Spleen (tissue), 11 donors: ENCODE data around the gene METTL18. TPM values are rescaled to one million over a fixed set of nuclear protein-coding genes. Genes with fewer than 3 reads are reported as not detected.
"Not testable (repeated sequence)": the region's sequence is repeated elsewhere in the genome, so short reads cannot be mapped to it uniquely, and the experiment has no call there.

Source experiments
- DNase-seq: peaks from one replicate; pipeline ENCODE4 v3.0.0-alpha.2; 2020
- H3K27ac ChIP-seq, 8 donors: fragments of 200-600 bp; sonication (generic) in 7 of 8; 1 replicate in 4 of 8; 2 replicates in 4 of 8; pipeline versions ENCODE4 v1.5.0 to v1.8.0; 2016 to 2021; ENCODE audit warnings: inconsistent platforms in 4 of 8, mild to moderate bottlenecking in 4 of 8, moderate library complexity in 1 of 8
- H3K27me3 ChIP-seq, 7 donors: fragments of 200-600 bp; sonication (generic) in 6 of 7; replicated peaks in 1 of 7; 1 replicate in 4 of 7; 2 replicates in 3 of 7; pipeline versions ENCODE4 v1.5.0 to v1.8.0; 2016 to 2021; ENCODE audit warnings: inconsistent platforms in 3 of 7, mild to moderate bottlenecking in 1 of 7
- H3K36me3 ChIP-seq, 6 donors: fragments of 200-600 bp; sonication (generic) in 5 of 6; 1 replicate in 4 of 6; 2 replicates in 2 of 6; pipeline versions ENCODE4 v1.5.0 to v1.8.0; 2016 to 2021; ENCODE audit warnings: inconsistent platforms in 2 of 6
- H3K4me1 ChIP-seq, 6 donors: fragments of 200-600 bp; sonication (generic) in 5 of 6; 1 replicate in 3 of 6; 2 replicates in 3 of 6; pipeline versions ENCODE4 v1.5.0 to v1.8.0; 2016 to 2021; ENCODE audit warnings: inconsistent platforms in 3 of 6
- H3K4me3 ChIP-seq, 8 donors: fragments of 200-600 bp; sonication (generic) in 7 of 8; 1 replicate in 4 of 8; 2 replicates in 4 of 8; pipeline versions ENCODE4 v1.5.0 to v1.8.0; 2016 to 2021; ENCODE audit warnings: inconsistent platforms in 4 of 8, mild to moderate bottlenecking in 4 of 8, moderate library complexity in 2 of 8
- H3K9me3 ChIP-seq, 8 donors: fragments of 200-600 bp; sonication (generic) in 7 of 8; 1 replicate in 4 of 8; 2 replicates in 4 of 8; pipeline versions ENCODE4 v1.5.0 to v1.8.0; 2016 to 2021; ENCODE audit warnings: inconsistent platforms in 4 of 8
- CTCF ChIP-seq, 11 experiments: fragments of 200-600 bp in 7 of 11; fragments of 450-650 bp in 4 of 11; sonication (generic) in 4 of 11; IDR thresholded peaks in 8 of 11; conservative IDR thresholded peaks in 3 of 11; 1 replicate in 7 of 11; 2 replicates in 4 of 11; pipeline versions ENCODE4 v1.4.0 to v1.8.0; 2016 to 2021; ENCODE audit warnings: antibody characterized with exemption in 11 of 11, inconsistent platforms in 4 of 11, mild to moderate bottlenecking in 1 of 11
- POLR2A ChIP-seq, 3 donors: fragments of 450-650 bp; IDR thresholded peaks; one replicate each; pipeline ENCODE4 v1.5.1; 2017; ENCODE audit warnings: antibody characterized with exemption in 3 of 3, mild to moderate bottlenecking in 1 of 3
- POLR2AphosphoS5 ChIP-seq, 3 donors: sonication (generic); formaldehyde crosslinking; IDR thresholded peaks; one replicate each; pipeline ENCODE4 v1.5.1; 2017; ENCODE audit warnings: antibody characterized with exemption in 3 of 3
- WGBS, 5 donors: extraction: QIAGEN DNeasy Blood & Tissue Kit in 3 of 5; methylation state at CpG; one replicate each; pipeline versions ENCODE4 v1.1.5 to v1.1.7; 2013 to 2018; 5-methylcytosine and 5-hydroxymethylcytosine counted together
- intact Hi-C: fragments of 100-400 bp; cut with DNase I; formaldehyde crosslinking; loops from one replicate; pipeline ENCODE4 v1.15.0; 2023; ENCODE audit warnings: low total_unique reads
- polyA plus RNA-seq, 3 donors: library from polyadenylated mRNA; stranded (reverse); fragments of 200-250 nt; gene quantifications; one replicate each; pipeline ENCODE4 v1.2.1, GENCODE V29; 2013
- total RNA-seq, 7 donors: library from RNA; depleted of rRNA in 3 of 7; stranded (reverse); fragments of >200 nt in 3 of 7; fragmentation: NEBNext Ultra II Directional in 4 of 7; extraction: Animal tissue kit (Norgen Biotek cat#: 25700) in 4 of 7; gene quantifications; one replicate each; pipeline versions ENCODE4 v1.1.0 to v1.2.1, GENCODE V29; 2016 to 2021
- donor health status: healthy with polysubstance abuse.
- donor health status: DM: no; HTN: no; CAD: no; lungs with moderate emphysema.
- donor health status: DM: no; HTN: no; CAD: no.
- donor health status: Bipolar disorder and iron deficiency.
- donor health status: healthy.
- donor health status: DM: no; HTN: no; CAD: no.
- donor health status: DM: yes; HTN: yes; CAD: no.

METTL18 gene
- total and polyA plus RNA-seq, 10 donors, result 6.5 to 16.3 (median 12.4) TPM

- Histone ChIP-seq H3K4me3 (no peak overlapping the region), H3K27ac (no peak overlapping the region), H3K4me1 (no peaks in the 10 kb centered on the region), H3K36me3 (peaks cover 0 to 59% (median 4%) of the 10 kb centered on the region in 6 donors), H3K9me3 (no peaks in the 10 kb centered on the region), H3K27me3 (no peaks in the 10 kb centered on the region)
- intact Hi-C loops, result no loop called here
- WGBS, 5 donors, result 74 to 94% (median 87%) methylated on average over 2 of the region's 2 CpGs
- no peak for DNase-seq
- TF ChIP-seq CTCF (IDR thresholded peaks at IDR 0.05 in 8 of 11, conservative IDR thresholded peaks at IDR 0.05 in 3 of 11) (no peak), POLR2AphosphoS5 (IDR thresholded peaks at IDR 0.05) (no peak), POLR2A (IDR thresholded peaks at IDR 0.05) (no peak)
These were observed 17.4 kb upstream of the METTL18 start for GRCh38 chr1:169812131-169812530.

- intact Hi-C loops, H3K27ac ChIP-seq, DNase-seq, H3K27me3 ChIP-seq, H3K4me3 ChIP-seq, H3K9me3 ChIP-seq, H3K4me1 ChIP-seq: not testable (repeated sequence)
- peaks cover 0 to 62% (median 5%) of the 10 kb centered on the region in 6 donors for H3K36me3 ChIP-seq
These were observed 16.8 kb upstream of the METTL18 start for GRCh38 chr1:169811418-169812035.

- Histone ChIP-seq H3K4me1 (no peaks in the 10 kb centered on the region), H3K27ac (no peak overlapping the region), H3K4me3 (no peak overlapping the region), H3K36me3 (peaks cover 0 to 64% (median 10%) of the 10 kb centered on the region in 6 donors), H3K27me3 (no peaks in the 10 kb centered on the region), H3K9me3 (no peaks in the 10 kb centered on the region)
- intact Hi-C loops, result loop anchor here (5.0 kb wide), 1 partner anchor 262 kb away; no protein-coding TSS in a partner anchor
- no peak for DNase-seq
- TF ChIP-seq POLR2AphosphoS5 (IDR thresholded peaks at IDR 0.05), result no peak
- TF ChIP-seq CTCF (IDR thresholded peaks at IDR 0.05 in 8 of 11, conservative IDR thresholded peaks at IDR 0.05 in 3 of 11), result peak in 10 of 11 experiments; percentile 27 to 60 (median 48)
- WGBS, 5 donors, result 58 to 62% (median 59%) methylated on average over 4 of the region's 4 CpGs
These were observed 14.8 kb upstream of the METTL18 start for GRCh38 chr1:169809370-169810095.

- WGBS, 5 donors, result 88 to 97% (median 93%) methylated on average over 2 of the region's 2 CpGs
- no peak overlapping the region for H3K27ac ChIP-seq
These were observed 10.2 kb upstream of the METTL18 start for GRCh38 chr1:169804941-169805340.

More at GRCh38 chr1:169804941-169805340, 10.2 kb upstream of the METTL18 start:
- Histone ChIP-seq H3K9me3 (no peaks in the 10 kb centered on the region), H3K36me3 (peaks cover 0 to 68% (median 25%) of the 10 kb centered on the region in 6 donors), H3K4me1 (no peaks in the 10 kb centered on the region), H3K27me3 (no peaks in the 10 kb centered on the region), H3K4me3 (no peak overlapping the region)
- DNase-seq, result no peak
- intact Hi-C loops, result loop anchor here (5.0 kb wide), 1 partner anchor 258 kb away; no protein-coding TSS in a partner anchor
- TF ChIP-seq POLR2AphosphoS5 (IDR thresholded peaks at IDR 0.05), result no peak
- TF ChIP-seq POLR2A (IDR thresholded peaks at IDR 0.05), result no peak
- no peak for TF ChIP-seq CTCF (IDR thresholded peaks at IDR 0.05 in 8 of 11, conservative IDR thresholded peaks at IDR 0.05 in 3 of 11)
